NCI-H1048 (cell line): ENCODE results near the gene TTC36.
"Not testable (repeated sequence)": the region's sequence is repeated elsewhere in the genome, so short reads cannot be mapped to it uniquely, and the experiment has no call there.

Source experiments
- DNase-seq: peaks from one replicate; lab custom pipeline; 2025; lab: John Stamatoyannopoulos, UW

TTC36 gene

GRCh38 chr11:118527109-118527508 lies at the start of gene TTC36:
TSS of gene TTC36 (plus strand) at chr11:118527474. CDS start at chr11:118527495, 21 bp downstream.
- DNase-seq = no peak

GRCh38 chr11:118481238-118481637 lies 46.0 kb upstream of the TTC36 start:
- not testable (repeated sequence) for DNase-seq

GRCh38 chr11:118484405-118484804 lies 42.9 kb upstream of the TTC36 start:
- no peak for DNase-seq

- no peak for DNase-seq
These were observed 42.0 kb upstream of the TTC36 start for GRCh38 chr11:118485273-118485672.

- DNase-seq = peak; percentile 5
These were observed 38.7 kb upstream of the TTC36 start for GRCh38 chr11:118488480-118489109.

- DNase-seq = no peak
These were observed 36.2 kb upstream of the TTC36 start for GRCh38 chr11:118491041-118491440.

- DNase-seq = no peak
These were observed 29.4 kb upstream of the TTC36 start for GRCh38 chr11:118497831-118498230.

- DNase-seq = no peak
These were observed 24.1 kb upstream of the TTC36 start for GRCh38 chr11:118503216-118503615.

GRCh38 chr11:118511601-118512000 lies 15.7 kb upstream of the TTC36 start:
- DNase-seq = no peak

- DNase-seq = no peak
These were observed 13.2 kb upstream of the TTC36 start for GRCh38 chr11:118514103-118514502.

- no peak for DNase-seq
These were observed 7.7 kb upstream of the TTC36 start for GRCh38 chr11:118519549-118519948.

- DNase-seq = no peak
These were observed 5.4 kb upstream of the TTC36 start for GRCh38 chr11:118521892-118522311.

- DNase-seq = no peak
These were observed 4.7 kb upstream of the TTC36 start for GRCh38 chr11:118522571-118523072.

GRCh38 chr11:118524356-118524755 lies 2.9 kb upstream of the TTC36 start:
- no peak for DNase-seq

GRCh38 chr11:118524757-118525470 lies 2.4 kb upstream of the TTC36 start:
- DNase-seq = no peak

GRCh38 chr11:118526688-118527087 lies 586 bp upstream of the TTC36 start:
- DNase-seq = no peak

GRCh38 chr11:118528511-118528910 lies 1.2 kb downstream of the TTC36 start:
- DNase-seq = no peak

- no peak for DNase-seq
These were observed 2.4 kb downstream of the TTC36 start for GRCh38 chr11:118529584-118530175.

GRCh38 chr11:118530180-118530682 lies 3.0 kb downstream of the TTC36 start:
- DNase-seq = no peak

GRCh38 chr11:118530683-118531596 lies 3.7 kb downstream of the TTC36 start, which contains the start of gene TMEM25:
TSS of gene TMEM25 (plus strand) at chr11:118531192. CDS start at chr11:118531802, 610 bp downstream.
- DNase-seq = peak; percentile 26

- DNase-seq = no peak
These were observed 4.4 kb downstream of the TTC36 start for GRCh38 chr11:118531597-118532084.
